ENCODE data around the gene ANTXR1. TPM values are rescaled to one million over a fixed set of nuclear protein-coding genes. Genes with fewer than 3 reads are reported as not detected.

The ANTXR1 gene
- total RNA-seq, 1 experiment from 2014 or later, result 37.3 TPM

DNA sequence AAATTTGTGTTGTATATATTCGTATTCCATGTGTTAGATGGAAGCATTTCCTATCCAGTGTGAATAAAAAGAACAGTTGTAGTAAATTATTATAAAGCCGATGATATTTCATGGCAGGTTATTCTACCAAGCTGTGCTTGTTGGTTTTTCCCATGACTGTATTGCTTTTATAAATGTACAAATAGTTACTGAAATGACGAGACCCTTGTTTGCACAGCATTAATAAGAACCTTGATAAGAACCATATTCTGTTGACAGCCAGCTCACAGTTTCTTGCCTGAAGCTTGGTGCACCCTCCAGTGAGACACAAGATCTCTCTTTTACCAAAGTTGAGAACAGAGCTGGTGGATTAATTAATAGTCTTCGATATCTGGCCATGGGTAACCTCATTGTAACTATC lies 235.3 kb downstream of the ANTXR1 start:
- H3T11ph ChIP-seq (ENCODE audit: low read length), result no peak overlapping the region
- H3K4me2 ChIP-seq (ENCODE audit: insufficient read depth, insufficient read length, low read length), result no peak overlapping the region
- H2AK5ac ChIP-seq (ENCODE audit: insufficient read length, low read length), result no peak overlapping the region
- H4K8ac ChIP-seq (replicated peaks; ENCODE audit: insufficient read length, low read depth, low read length), result no peak overlapping the region
- H3K9ac ChIP-seq (ENCODE audit: extremely low read depth, insufficient read length, low read length), result no peak overlapping the region
- H3K79me2 ChIP-seq (ENCODE audit: insufficient read depth, low read length), result no peaks in the 10 kb centered on the region
- no peak overlapping the region for H3K18ac ChIP-seq (ENCODE audit: insufficient read length, low read depth, low read length)
- H3K79me1 ChIP-seq (ENCODE audit: insufficient read depth, low read depth, low read length, poor library complexity, severe bottlenecking), result no peaks in the 10 kb centered on the region
- Mint-ChIP-seq H3K4me1 (peaks cover 8 to 12% of the 10 kb centered on the region in 2 experiments), H3K4me3 (no peak overlapping the region), H3K27ac (no peak overlapping the region), H3K9me3 (no peaks in the 10 kb centered on the region; a peak in 1 of 5 replicates), H3K27me3 (ENCODE audit: low read depth) (no peaks in the 10 kb centered on the region), H3K36me3 (ENCODE audit: insufficient read depth in 1 of 3, low read depth in 3 of 3) (peaks cover 6 to 11% (median 8%) of the 10 kb centered on the region in 3 experiments; a peak in 6 of 7 replicates)
- H3K56ac ChIP-seq (ENCODE audit: insufficient read length, low read depth, low read length), result no peak overlapping the region
- H3K9me3 ChIP-seq (ENCODE audit: control insufficient read depth, low read depth, low read length), result no peaks in the 10 kb centered on the region
- no peak overlapping the region for H3K23ac ChIP-seq (ENCODE audit: insufficient read length, low read depth, low read length)
- H2BK12ac ChIP-seq (ENCODE audit: insufficient read length, low read depth, low read length), result no peak overlapping the region
- no peak overlapping the region for H3K14ac ChIP-seq (ENCODE audit: insufficient read depth, low read length)
- no peak overlapping the region for H2BK20ac ChIP-seq (ENCODE audit: low read depth, low read length, poor library complexity, severe bottlenecking)
- no peak overlapping the region for H3K27ac ChIP-seq (ENCODE audit: insufficient read length, low read depth, low read length)
- no peaks in the 10 kb centered on the region for H4K20me1 ChIP-seq (ENCODE audit: control insufficient read depth, insufficient read depth, insufficient read length)
- no peak overlapping the region for H4K91ac ChIP-seq (ENCODE audit: insufficient read length, low read depth, low read length)
- no peak overlapping the region for H2AFZ ChIP-seq (ENCODE audit: low read length)
- H2BK15ac ChIP-seq (ENCODE audit: low read depth, low read length), result no peak overlapping the region
- WGBS (ENCODE audit: extremely low coverage, insufficient read length, low lambda C conversion rate), result no CpG with 5 or more reads among the region's 4 CpGs
- no peaks in the 10 kb centered on the region for H3K23me2 ChIP-seq (ENCODE audit: insufficient read length, low read depth, low read length, poor library complexity, severe bottlenecking)
- no peak overlapping the region for H2BK120ac ChIP-seq (ENCODE audit: low read depth, low read length, poor library complexity, severe bottlenecking)
- TF ChIP-seq, protein P1, sequence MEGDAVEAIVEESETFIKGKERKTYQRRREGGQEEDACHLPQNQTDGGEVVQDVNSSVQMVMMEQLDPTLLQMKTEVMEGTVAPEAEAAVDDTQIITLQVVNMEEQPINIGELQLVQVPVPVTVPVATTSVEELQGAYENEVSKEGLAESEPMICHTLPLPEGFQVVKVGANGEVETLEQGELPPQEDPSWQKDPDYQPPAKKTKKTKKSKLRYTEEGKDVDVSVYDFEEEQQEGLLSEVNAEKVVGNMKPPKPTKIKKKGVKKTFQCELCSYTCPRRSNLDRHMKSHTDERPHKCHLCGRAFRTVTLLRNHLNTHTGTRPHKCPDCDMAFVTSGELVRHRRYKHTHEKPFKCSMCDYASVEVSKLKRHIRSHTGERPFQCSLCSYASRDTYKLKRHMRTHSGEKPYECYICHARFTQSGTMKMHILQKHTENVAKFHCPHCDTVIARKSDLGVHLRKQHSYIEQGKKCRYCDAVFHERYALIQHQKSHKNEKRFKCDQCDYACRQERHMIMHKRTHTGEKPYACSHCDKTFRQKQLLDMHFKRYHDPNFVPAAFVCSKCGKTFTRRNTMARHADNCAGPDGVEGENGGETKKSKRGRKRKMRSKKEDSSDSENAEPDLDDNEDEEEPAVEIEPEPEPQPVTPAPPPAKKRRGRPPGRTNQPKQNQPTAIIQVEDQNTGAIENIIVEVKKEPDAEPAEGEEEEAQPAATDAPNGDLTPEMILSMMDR (conservative IDR thresholded peaks at IDR 0.05), result no peak
- H3K27me3 ChIP-seq (ENCODE audit: insufficient read depth, low read length), result no peaks in the 10 kb centered on the region
- no peak overlapping the region for H4K5ac ChIP-seq (ENCODE audit: insufficient read length, low read depth, low read length)
- H3K4me1 ChIP-seq (ENCODE audit: insufficient read depth, low read length), result no peaks in the 10 kb centered on the region
- H3K4ac ChIP-seq (ENCODE audit: low read depth, low read length), result no peak overlapping the region
- DNase-seq, result no peak
- H2BK5ac ChIP-seq (ENCODE audit: insufficient read length, low read length), result no peak overlapping the region
